Breast epithelium (tissue), 3 donors: ENCODE results near the gene ADCY5.

Experiments
- POLR2A ChIP-seq: fragments of 450-650 bp; IDR thresholded peaks from one replicate; pipeline ENCODE4 v1.6.1; 2016; ENCODE audit warnings: antibody characterized with exemption, mild to moderate bottlenecking, moderate library complexity
- TF ChIP-seq, protein P1 (sequence below), 3 donors: fragments of 450-650 bp; IDR thresholded peaks; one replicate each; pipeline ENCODE4 v1.5.1; 2016 to 2017; ENCODE audit warnings: antibody characterized with exemption in 3 of 3, mild to moderate bottlenecking in 3 of 3, moderate library complexity in 3 of 3

DNA sequence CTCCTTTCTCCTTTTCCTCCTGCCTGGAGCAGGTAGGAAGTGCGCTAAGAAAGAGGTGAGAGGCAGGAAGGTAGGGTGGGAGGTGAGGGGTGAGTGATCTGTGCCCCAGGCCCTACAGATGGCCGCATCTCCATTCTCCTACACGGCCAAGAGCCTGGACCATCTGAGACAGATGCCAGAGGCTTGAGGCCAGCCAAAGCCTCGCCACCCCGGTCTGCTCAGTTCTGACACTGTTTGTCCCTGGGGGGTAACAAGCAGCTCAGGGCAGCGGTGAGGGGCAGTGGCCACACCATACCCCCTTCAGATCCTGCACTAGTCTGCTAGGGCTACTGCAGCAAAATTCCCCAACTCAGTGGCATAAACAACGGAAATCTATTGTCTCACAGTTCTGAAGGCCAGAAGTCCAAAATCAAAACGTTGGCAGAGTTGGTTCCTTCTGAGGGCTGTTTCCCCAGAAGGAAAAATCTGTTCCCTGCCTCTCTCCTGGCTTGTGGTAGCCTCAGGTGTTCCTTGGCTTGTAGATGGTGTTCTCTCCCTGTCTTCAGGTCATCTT lies 28.4 kb downstream of the ADCY5 start:
- no peak for TF ChIP-seq POLR2A
- TF ChIP-seq, protein P1, sequence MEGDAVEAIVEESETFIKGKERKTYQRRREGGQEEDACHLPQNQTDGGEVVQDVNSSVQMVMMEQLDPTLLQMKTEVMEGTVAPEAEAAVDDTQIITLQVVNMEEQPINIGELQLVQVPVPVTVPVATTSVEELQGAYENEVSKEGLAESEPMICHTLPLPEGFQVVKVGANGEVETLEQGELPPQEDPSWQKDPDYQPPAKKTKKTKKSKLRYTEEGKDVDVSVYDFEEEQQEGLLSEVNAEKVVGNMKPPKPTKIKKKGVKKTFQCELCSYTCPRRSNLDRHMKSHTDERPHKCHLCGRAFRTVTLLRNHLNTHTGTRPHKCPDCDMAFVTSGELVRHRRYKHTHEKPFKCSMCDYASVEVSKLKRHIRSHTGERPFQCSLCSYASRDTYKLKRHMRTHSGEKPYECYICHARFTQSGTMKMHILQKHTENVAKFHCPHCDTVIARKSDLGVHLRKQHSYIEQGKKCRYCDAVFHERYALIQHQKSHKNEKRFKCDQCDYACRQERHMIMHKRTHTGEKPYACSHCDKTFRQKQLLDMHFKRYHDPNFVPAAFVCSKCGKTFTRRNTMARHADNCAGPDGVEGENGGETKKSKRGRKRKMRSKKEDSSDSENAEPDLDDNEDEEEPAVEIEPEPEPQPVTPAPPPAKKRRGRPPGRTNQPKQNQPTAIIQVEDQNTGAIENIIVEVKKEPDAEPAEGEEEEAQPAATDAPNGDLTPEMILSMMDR (IDR thresholded peaks at IDR 0.05), result no peak
